K562 (cell line): ENCODE measurements around the gene PHF19. TPM values are rescaled to one million over a fixed set of nuclear protein-coding genes. Genes with fewer than 3 reads are reported as not detected.

Experiments
- ATAC-seq: fragments of 200-7000 bp; cut with Tn5 transposase; 3 replicates; pipeline ENCODE4 v1.9.1; 2020; ENCODE audit warnings: moderate library complexity
- BruUV-seq: library from RNA; stranded (reverse); fragments of 400-500 nt; replicated peaks from 2 replicates; lab custom pipeline; 2021; lab: Mats Ljungman, UMichigan
- CTCF ChIA-PET: fragments of 300-600 bp; formaldehyde crosslinking; extraction: SDS; loops from one replicate; lab custom pipeline; 2021; ENCODE audit warnings: low intra/inter-chr PET ratio; lab: Yijun Ruan, JAX
- POLR2A ChIA-PET: fragments of 300-600, 350-650 bp; sonication (Branson Sonifier 250); formaldehyde crosslinking; extraction: SDS; loops from one replicate; lab custom pipeline; 2021; ENCODE audit warnings: antibody characterized with exemption, inconsistent platforms; lab: Yijun Ruan, JAX
- DNase-seq, 4 experiments: peaks; one replicate each; pipeline versions ENCODE4 v3.0.0 to v3.0.0-alpha.2; 2011 to 2018; ENCODE audit warnings: low spot score in 3 of 4, mixed read lengths in 3 of 4; ENCODE audit errors: extremely low read depth in 1 of 4
- FAIRE-seq: peaks from 2 replicates; lab custom pipeline; 2011; peaks lifted over from hg19 to GRCh38; lab: Jason Lieb, UNC
- H2AFZ ChIP-seq: 2 replicates; pipeline ENCODE4 v1.6.0; 2011; ENCODE audit warnings: low read depth, low read length, control low read depth, inconsistent platforms
- H3K27ac ChIP-seq: fragments of 200-600 bp; 3 replicates; pipeline ENCODE4 v1.8.0; 2011; ENCODE audit warnings: low read depth, mild to moderate bottlenecking, control low read depth, inconsistent platforms, low read length, moderate library complexity, mixed read lengths; ENCODE audit errors: extremely low read depth
- H3K27me3 ChIP-seq, 2 experiments: fragments of 300-600 bp in 1 of 2; 2 replicates in 1 of 2; 3 replicates in 1 of 2; pipeline versions ENCODE4 v1.6.0 to v1.8.0; 2011; ENCODE audit warnings: inconsistent platforms in 2 of 2, low read length in 2 of 2, mild to moderate bottlenecking in 1 of 2, mixed read lengths in 1 of 2, moderate library complexity in 1 of 2; ENCODE audit not compliant: control insufficient read depth in 2 of 2, insufficient read depth in 2 of 2
- H3K36me3 ChIP-seq: fragments of 300-600 bp; 3 replicates; pipeline ENCODE4 v1.8.0; 2011; ENCODE audit warnings: mild to moderate bottlenecking, low read length, inconsistent platforms; ENCODE audit not compliant: control insufficient read depth, insufficient read depth
- H3K4me1 ChIP-seq, 2 experiments: fragments of 200-600 bp in 1 of 2; replicated peaks in 1 of 2; 2 replicates in 1 of 2; 3 replicates in 1 of 2; pipeline versions ENCODE4 v1.5.1 to v1.8.0; 2011; ENCODE audit warnings: inconsistent platforms in 2 of 2, low read length in 2 of 2, mild to moderate bottlenecking in 1 of 2, mixed read lengths in 1 of 2, moderate library complexity in 1 of 2; ENCODE audit not compliant: control insufficient read depth in 2 of 2, insufficient read depth in 2 of 2
- H3K4me2 ChIP-seq: 2 replicates; pipeline ENCODE4 v1.6.1; 2011; ENCODE audit warnings: low read length, control low read depth, inconsistent platforms, mixed read lengths; ENCODE audit not compliant: insufficient read depth
- H3K4me3 ChIP-seq: fragments of 200-600 bp; sonication (generic), shearing (Covaris generic); 2 replicates; pipeline ENCODE4 v1.5.1; 2016; ENCODE audit warnings: control low read depth, inconsistent platforms
- H3K79me2 ChIP-seq: fragments of 200-600 bp; 3 replicates; pipeline ENCODE4 v1.8.0; 2011; ENCODE audit warnings: low read length, inconsistent platforms; ENCODE audit not compliant: control insufficient read depth, insufficient read depth
- H3K9ac ChIP-seq, 2 experiments: 2 replicates each; pipeline versions ENCODE4 v1.6.0 to v1.6.1; 2011; ENCODE audit warnings: low read depth in 2 of 2, low read length in 2 of 2, control low read depth in 1 of 2, inconsistent platforms in 1 of 2, mild to moderate bottlenecking in 1 of 2, mixed read lengths in 1 of 2; ENCODE audit not compliant: insufficient read depth in 1 of 2
- H3K9me1 ChIP-seq: one replicate; pipeline ENCODE4 v1.6.0; 2011; ENCODE audit warnings: inconsistent platforms, mild to moderate bottlenecking, low read length, moderate library complexity; ENCODE audit not compliant: control insufficient read depth, insufficient read depth
- H3K9me3 ChIP-seq: replicated peaks from 2 replicates; pipeline ENCODE4 v1.5.1; 2011; ENCODE audit warnings: low read depth, low read length, inconsistent platforms; ENCODE audit not compliant: control insufficient read depth, insufficient read depth
- H4K20me1 ChIP-seq: replicated peaks from 2 replicates; pipeline ENCODE4 v1.6.1; 2011; ENCODE audit warnings: low read length, inconsistent platforms, mixed read lengths; ENCODE audit not compliant: control insufficient read depth, insufficient read depth
- CTBP1 ChIP-seq: fragments of 450-650 bp; IDR thresholded peaks from 2 replicates; pipeline ENCODE4 v1.6.1; 2016; ENCODE audit warnings: borderline replicate concordance
- LARP7 ChIP-seq: fragments of 450-650 bp; IDR thresholded peaks from 2 replicates; pipeline ENCODE4 v1.6.1; 2016
- SETDB1 ChIP-seq: IDR thresholded peaks from one replicate; pipeline ENCODE4 v1.6.1; 2012; ENCODE audit warnings: low read length, control low read depth, inconsistent platforms
- WGBS: fragments of 100-300 bp; shearing (Covaris generic); methylation state at CpG from one replicate; pipeline ENCODE4 v1.1.6; 2016; ENCODE audit warnings: low coverage, mixed read lengths; ENCODE audit not compliant: insufficient coverage; ENCODE audit errors: missing lambda C conversion rate; 5-methylcytosine and 5-hydroxymethylcytosine counted together
- in situ Hi-C: fragments of 300-500 bp; cut with MboI; formaldehyde crosslinking; loops from 4 replicates; pipeline ENCODE4 v1.15.0; 2018; ENCODE audit warnings: inconsistent platforms, mixed read lengths
- intact Hi-C: fragments of 100-400 bp; cut with micrococcal nuclease; formaldehyde crosslinking; loops from 2 replicates; pipeline ENCODE4 v1.14.2; 2022
- polyA plus RNA-seq, 8 experiments: library from polyadenylated mRNA; depleted of rRNA in 4 of 8; stranded (reverse) in 5 of 8; unstranded in 3 of 8; fragments of >200 nt; fragmentation: Nextera tagmentation in 2 of 8; fragmentation: Illumina TruSeq in 1 of 8; extraction: Ambion mirVana in 2 of 8; extraction: Trizol in 1 of 8; gene quantifications; 2 replicates each; pipeline versions ENCODE4 v1.2.1 to v1.2.3, GENCODE V29; 2011 to 2014; ENCODE audit warnings: inconsistent platforms in 1 of 8, missing spikeins in 1 of 8
- total RNA-seq, 7 experiments: library from RNA; depleted of rRNA in 6 of 7; stranded (reverse); fragments of >200 nt in 6 of 7; fragmentation: Illumina TruSeq in 2 of 7; extraction: Trizol in 2 of 7; gene quantifications; 2 replicates each; pipeline versions ENCODE4 v1.2.1 to v1.2.3, GENCODE V29; 2011 to 2021; ENCODE audit warnings: low replicate concordance in 1 of 7
- TF ChIP-seq, protein P1 (sequence below), 3 experiments: IDR thresholded peaks in 2 of 3; conservative IDR thresholded peaks in 1 of 3; 2 replicates each; pipeline ENCODE4 v1.5.1; 2011 to 2012; ENCODE audit warnings: low read length in 3 of 3, mild to moderate bottlenecking in 3 of 3, control low read depth in 2 of 3, improper control_type of control experiment in 1 of 3, inconsistent platforms in 1 of 3, low read depth in 1 of 3, mixed read lengths in 1 of 3, moderate library complexity in 1 of 3; ENCODE audit not compliant: insufficient read depth in 2 of 3
- TF ChIP-seq, protein P2 (sequence below): fragments of 450-650 bp; IDR thresholded peaks from 2 replicates; pipeline ENCODE4 v1.6.1; 2018; ENCODE audit not compliant: partially characterized antibody

The PHF19 gene
- total and polyA plus RNA-seq, 9 of the 15 experiments (the other 6 are each of a cell fraction or from before 2014, with no cell fraction given): 95.8 to 403 (median 255) TPM

DNA sequence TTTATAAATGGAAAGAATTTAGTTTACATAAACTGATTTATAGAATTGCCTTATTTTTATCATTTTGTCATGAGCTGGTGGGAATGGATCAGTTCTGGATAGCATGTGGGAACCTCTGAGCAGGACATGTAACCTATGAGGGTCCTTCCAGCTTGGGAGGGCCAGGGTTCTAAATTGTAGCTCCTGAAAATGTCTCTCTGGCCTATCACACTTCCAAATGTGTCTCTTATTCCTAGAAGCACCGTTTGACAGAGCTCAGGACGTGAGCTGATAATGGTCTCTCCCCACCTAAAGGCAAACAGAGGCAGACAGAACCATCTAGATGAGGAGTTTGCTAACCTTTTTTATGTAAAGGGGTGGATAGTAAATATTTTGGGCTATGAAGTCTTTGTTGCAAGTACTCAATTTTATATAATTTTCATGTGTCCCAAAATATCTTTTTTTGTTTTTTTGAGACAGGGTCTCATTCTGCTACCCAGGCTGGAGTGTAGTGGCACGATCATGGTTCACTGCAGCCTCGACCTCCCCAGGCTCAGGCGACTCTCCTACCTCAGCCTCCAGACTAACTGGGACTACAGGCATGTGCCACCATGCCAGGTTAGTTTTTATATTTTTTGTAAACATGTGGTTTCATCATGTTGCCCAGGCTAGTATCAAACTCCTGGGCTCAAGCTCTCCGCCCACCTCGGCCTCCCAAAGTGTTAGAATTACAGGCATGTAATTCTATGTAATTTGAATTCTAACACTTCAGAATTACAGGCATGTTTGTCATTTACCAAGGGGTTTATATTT, 45.6 kb upstream of the PHF19 start:
- FAIRE-seq (no peak), ATAC-seq (no peak), DNase-seq (no peak)
- Histone ChIP-seq H3K79me2 (no peaks in the 10 kb centered on the region), H2AFZ (0 out of 2 replicates have a peak overlapping the region, but pooled peaks have one; percentile 6), H3K9me3 (no peaks in the 10 kb centered on the region), H3K4me3 (no peak overlapping the region), H3K9me1 (no peaks in the 10 kb centered on the region), H3K36me3 (no peaks in the 10 kb centered on the region), H3K4me1 (peaks cover 19 to 40% of the 10 kb centered on the region in 2 experiments), H3K27ac (no peak overlapping the region), H3K4me2 (no peak overlapping the region), H3K9ac (no peak overlapping the region), H3K27me3 (no peaks in the 10 kb centered on the region), H4K20me1 (no peaks in the 10 kb centered on the region)
- CTCF ChIA-PET: no interaction called here
- WGBS: 56% methylated on average over 7 of the region's 7 CpGs
- intact Hi-C loops: no loop called here
- in situ Hi-C loops: no loop called here
- TF ChIP-seq SETDB1: no peak
- POLR2A ChIA-PET: interaction anchor here (0.8 to 1.9 kb wide), 4 partner anchors 9 to 12 kb away, joined by 3 to 7 read pairs (median 6); no protein-coding TSS in a partner anchor
- BruUV-seq: no TSS peak

DNA sequence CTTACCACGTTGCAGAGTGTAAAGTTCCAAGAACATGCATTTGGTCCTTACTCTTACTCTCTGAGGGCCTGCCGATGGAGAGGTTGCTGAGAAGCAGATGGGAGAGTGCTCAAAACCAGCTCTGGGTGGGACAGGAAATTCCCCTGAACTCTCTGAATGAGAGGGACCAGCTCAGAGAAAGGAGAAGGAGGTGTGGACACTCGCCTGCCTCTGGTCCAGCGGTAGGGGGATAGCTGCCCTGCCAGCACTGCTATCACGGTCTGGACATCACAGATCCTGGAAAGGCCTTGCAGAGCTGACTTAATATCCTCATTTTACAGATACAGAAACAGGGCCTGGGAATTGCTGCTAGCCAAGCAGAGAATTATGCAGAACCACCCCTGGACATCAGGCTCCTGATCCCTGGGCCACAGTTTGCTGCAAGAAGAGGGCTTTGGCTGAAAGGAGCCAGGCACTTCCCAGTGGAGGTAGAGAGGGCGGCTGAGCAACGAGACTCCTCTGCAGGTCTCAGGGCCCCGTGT, 44.7 kb upstream of the PHF19 start:
- TF ChIP-seq, protein P1, sequence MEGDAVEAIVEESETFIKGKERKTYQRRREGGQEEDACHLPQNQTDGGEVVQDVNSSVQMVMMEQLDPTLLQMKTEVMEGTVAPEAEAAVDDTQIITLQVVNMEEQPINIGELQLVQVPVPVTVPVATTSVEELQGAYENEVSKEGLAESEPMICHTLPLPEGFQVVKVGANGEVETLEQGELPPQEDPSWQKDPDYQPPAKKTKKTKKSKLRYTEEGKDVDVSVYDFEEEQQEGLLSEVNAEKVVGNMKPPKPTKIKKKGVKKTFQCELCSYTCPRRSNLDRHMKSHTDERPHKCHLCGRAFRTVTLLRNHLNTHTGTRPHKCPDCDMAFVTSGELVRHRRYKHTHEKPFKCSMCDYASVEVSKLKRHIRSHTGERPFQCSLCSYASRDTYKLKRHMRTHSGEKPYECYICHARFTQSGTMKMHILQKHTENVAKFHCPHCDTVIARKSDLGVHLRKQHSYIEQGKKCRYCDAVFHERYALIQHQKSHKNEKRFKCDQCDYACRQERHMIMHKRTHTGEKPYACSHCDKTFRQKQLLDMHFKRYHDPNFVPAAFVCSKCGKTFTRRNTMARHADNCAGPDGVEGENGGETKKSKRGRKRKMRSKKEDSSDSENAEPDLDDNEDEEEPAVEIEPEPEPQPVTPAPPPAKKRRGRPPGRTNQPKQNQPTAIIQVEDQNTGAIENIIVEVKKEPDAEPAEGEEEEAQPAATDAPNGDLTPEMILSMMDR (IDR thresholded peaks at IDR 0.05 in 2 of 3, conservative IDR thresholded peaks at IDR 0.05 in 1 of 3; ENCODE audit: insufficient read depth in 2 of 3, low read depth in 1 of 3, low read length in 3 of 3): peak in 2 of 3 experiments; percentile 5 to 21; a peak in 1 of 6 replicates
- TF ChIP-seq LARP7: no peak
- TF ChIP-seq, protein P2, sequence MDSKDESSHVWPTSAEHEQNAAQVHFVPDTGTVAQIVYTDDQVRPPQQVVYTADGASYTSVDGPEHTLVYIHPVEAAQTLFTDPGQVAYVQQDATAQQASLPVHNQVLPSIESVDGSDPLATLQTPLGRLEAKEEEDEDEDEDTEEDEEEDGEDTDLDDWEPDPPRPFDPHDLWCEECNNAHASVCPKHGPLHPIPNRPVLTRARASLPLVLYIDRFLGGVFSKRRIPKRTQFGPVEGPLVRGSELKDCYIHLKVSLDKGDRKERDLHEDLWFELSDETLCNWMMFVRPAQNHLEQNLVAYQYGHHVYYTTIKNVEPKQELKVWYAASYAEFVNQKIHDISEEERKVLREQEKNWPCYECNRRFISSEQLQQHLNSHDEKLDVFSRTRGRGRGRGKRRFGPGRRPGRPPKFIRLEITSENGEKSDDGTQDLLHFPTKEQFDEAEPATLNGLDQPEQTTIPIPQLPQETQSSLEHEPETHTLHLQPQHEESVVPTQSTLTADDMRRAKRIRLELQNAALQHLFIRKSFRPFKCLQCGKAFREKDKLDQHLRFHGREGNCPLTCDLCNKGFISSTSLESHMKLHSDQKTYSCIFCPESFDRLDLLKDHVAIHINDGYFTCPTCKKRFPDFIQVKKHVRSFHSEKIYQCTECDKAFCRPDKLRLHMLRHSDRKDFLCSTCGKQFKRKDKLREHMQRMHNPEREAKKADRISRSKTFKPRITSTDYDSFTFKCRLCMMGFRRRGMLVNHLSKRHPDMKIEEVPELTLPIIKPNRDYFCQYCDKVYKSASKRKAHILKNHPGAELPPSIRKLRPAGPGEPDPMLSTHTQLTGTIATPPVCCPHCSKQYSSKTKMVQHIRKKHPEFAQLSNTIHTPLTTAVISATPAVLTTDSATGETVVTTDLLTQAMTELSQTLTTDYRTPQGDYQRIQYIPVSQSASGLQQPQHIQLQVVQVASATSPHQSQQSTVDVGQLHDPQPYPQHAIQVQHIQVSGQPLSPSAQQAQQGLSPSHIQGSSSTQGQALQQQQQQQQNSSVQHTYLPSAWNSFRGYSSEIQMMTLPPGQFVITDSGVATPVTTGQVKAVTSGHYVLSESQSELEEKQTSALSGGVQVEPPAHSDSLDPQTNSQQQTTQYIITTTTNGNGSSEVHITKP: peak; percentile 45
- TF ChIP-seq CTBP1: peak; percentile 35; the same call in 1 of the 2 replicates
- no peak for DNase-seq
- FAIRE-seq: peak; percentile 87
- POLR2A ChIA-PET: interaction anchor here (0.6 to 1.9 kb wide), 4 partner anchors 8 to 12 kb away, joined by 3 to 6 read pairs (median 6); no protein-coding TSS in a partner anchor
- Histone ChIP-seq H3K9me3 (no peaks in the 10 kb centered on the region), H3K27ac (no peak overlapping the region), H3K9ac (peak overlapping the region in 1 of 2 experiments; percentile 42; a peak in 1 of 4 replicates), H3K4me2 (no peak overlapping the region), H3K9me1 (no peaks in the 10 kb centered on the region), H3K4me3 (no peak overlapping the region), H3K4me1 (peaks cover 19 to 40% of the 10 kb centered on the region in 2 experiments), H3K79me2 (no peaks in the 10 kb centered on the region), H4K20me1 (no peaks in the 10 kb centered on the region), H3K27me3 (no peaks in the 10 kb centered on the region), H3K36me3 (no peaks in the 10 kb centered on the region), H2AFZ (peak overlapping the region; percentile 65)
- CTCF ChIA-PET: no interaction called here
- intact Hi-C loops: no loop called here
- no TSS peak for BruUV-seq
- peak; percentile 74 for ATAC-seq
- 31% methylated on average over 8 of the region's 8 CpGs for WGBS
- in situ Hi-C loops: no loop called here
